HEK293 (cell line): ENCODE measurements around the gene PARD6G.

Experiments used
- KLF16 ChIP-seq: fragments of 450-650 bp; formaldehyde crosslinking; IDR thresholded peaks from 2 replicates; pipeline ENCODE4 v1.5.1; 2017; ENCODE audit warnings: missing biosample characterization, missing genetic modification characterization
- SP3 ChIP-seq: fragments of 450-650 bp; formaldehyde crosslinking; IDR thresholded peaks from 2 replicates; pipeline ENCODE4 v1.5.1; 2016; ENCODE audit warnings: missing biosample characterization, missing genetic modification characterization
- SP7 ChIP-seq: fragments of 450-650 bp; formaldehyde crosslinking; IDR thresholded peaks from 2 replicates; pipeline ENCODE4 v1.5.1; 2016; ENCODE audit warnings: missing biosample characterization, missing genetic modification characterization
- ZNF292 ChIP-seq: fragments of 450-650 bp; formaldehyde crosslinking; IDR thresholded peaks from 2 replicates; pipeline ENCODE4 v1.5.1; 2016; ENCODE audit warnings: low read depth, missing biosample characterization, missing genetic modification characterization, borderline replicate concordance
- ZNF571 ChIP-seq: fragments of 450-650 bp; formaldehyde crosslinking; IDR thresholded peaks from 2 replicates; pipeline ENCODE4 v1.5.0; 2017; ENCODE audit warnings: missing biosample characterization, missing genetic modification characterization
- ZNF664 ChIP-seq: fragments of 450-650 bp; formaldehyde crosslinking; IDR thresholded peaks from 2 replicates; pipeline ENCODE4 v1.5.1; 2016; ENCODE audit warnings: missing biosample characterization, missing genetic modification characterization
- ZNF785 ChIP-seq: fragments of 450-650 bp; formaldehyde crosslinking; IDR thresholded peaks from 2 replicates; pipeline ENCODE4 v1.5.1; 2016; ENCODE audit warnings: missing biosample characterization, missing genetic modification characterization
- TF ChIP-seq, protein P1 (sequence below): sonication (generic); formaldehyde crosslinking; IDR thresholded peaks from 2 replicates; pipeline ENCODE4 v1.8.1; 2022; ENCODE audit warnings: mild to moderate bottlenecking, moderate library complexity, missing genetic modification reagents
- TF ChIP-seq, protein P2 (sequence below): fragments of 450-650 bp; formaldehyde crosslinking; IDR thresholded peaks from 2 replicates; pipeline ENCODE4 v1.5.1; 2016; ENCODE audit warnings: missing biosample characterization, missing genetic modification characterization
- TF ChIP-seq, protein P3 (sequence below): fragments of 450-650 bp; formaldehyde crosslinking; IDR thresholded peaks from 2 replicates; pipeline ENCODE4 v1.5.1; 2016; ENCODE audit warnings: missing biosample characterization, missing genetic modification characterization, low read depth
- TF ChIP-seq, protein P4 (sequence below): fragments of 450-650 bp; formaldehyde crosslinking; IDR thresholded peaks from 2 replicates; pipeline ENCODE4 v1.5.1; 2017; ENCODE audit warnings: missing biosample characterization, missing genetic modification characterization
- TF ChIP-seq, protein P5 (sequence below): fragments of 450-650 bp; formaldehyde crosslinking; IDR thresholded peaks from 2 replicates; pipeline ENCODE4 v1.5.1; 2016; ENCODE audit warnings: missing biosample characterization, missing genetic modification characterization

DNA sequence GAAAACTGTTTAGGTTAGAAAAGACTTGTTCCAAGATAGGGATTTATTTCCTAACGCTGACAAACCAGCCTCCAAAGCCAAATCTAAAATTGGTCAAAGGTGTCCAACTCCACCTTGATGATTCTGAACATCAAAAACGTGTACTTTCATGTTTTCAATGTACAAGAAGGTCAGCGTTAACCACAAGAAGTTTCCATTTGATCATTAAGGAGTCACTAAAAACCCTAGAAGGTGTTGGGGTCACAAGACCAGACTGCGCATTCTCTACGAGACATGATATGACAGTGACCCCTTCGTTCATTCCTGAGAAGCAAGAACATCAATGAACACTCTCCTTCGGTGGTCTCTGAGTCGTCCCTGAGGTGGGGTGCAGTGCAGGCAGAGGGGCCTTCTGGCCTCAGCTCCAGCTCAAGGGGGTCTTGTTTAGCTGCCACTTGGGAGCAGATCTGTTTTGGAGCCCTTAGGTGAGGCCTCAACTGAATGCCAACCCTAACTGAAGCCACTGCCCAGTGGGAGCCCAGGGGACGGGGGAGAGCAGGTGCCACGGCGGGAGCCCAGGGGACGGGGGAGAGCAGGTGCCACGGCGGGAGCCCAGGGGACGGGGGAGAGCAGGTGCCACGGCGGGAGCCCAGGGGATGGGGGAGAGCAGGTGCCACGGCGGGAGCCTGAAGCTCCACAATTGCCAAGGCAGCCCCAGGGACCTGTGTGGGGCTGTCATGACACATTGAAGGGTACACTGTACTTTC, 55.2 kb downstream of the PARD6G start:
- TF ChIP-seq, protein P1, sequence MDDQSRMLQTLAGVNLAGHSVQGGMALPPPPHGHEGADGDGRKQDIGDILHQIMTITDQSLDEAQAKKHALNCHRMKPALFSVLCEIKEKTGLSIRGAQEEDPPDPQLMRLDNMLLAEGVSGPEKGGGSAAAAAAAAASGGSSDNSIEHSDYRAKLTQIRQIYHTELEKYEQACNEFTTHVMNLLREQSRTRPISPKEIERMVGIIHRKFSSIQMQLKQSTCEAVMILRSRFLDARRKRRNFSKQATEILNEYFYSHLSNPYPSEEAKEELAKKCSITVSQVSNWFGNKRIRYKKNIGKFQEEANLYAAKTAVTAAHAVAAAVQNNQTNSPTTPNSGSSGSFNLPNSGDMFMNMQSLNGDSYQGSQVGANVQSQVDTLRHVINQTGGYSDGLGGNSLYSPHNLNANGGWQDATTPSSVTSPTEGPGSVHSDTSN (CRISPR knock-in tag): no peak
- TF ChIP-seq, protein P2, sequence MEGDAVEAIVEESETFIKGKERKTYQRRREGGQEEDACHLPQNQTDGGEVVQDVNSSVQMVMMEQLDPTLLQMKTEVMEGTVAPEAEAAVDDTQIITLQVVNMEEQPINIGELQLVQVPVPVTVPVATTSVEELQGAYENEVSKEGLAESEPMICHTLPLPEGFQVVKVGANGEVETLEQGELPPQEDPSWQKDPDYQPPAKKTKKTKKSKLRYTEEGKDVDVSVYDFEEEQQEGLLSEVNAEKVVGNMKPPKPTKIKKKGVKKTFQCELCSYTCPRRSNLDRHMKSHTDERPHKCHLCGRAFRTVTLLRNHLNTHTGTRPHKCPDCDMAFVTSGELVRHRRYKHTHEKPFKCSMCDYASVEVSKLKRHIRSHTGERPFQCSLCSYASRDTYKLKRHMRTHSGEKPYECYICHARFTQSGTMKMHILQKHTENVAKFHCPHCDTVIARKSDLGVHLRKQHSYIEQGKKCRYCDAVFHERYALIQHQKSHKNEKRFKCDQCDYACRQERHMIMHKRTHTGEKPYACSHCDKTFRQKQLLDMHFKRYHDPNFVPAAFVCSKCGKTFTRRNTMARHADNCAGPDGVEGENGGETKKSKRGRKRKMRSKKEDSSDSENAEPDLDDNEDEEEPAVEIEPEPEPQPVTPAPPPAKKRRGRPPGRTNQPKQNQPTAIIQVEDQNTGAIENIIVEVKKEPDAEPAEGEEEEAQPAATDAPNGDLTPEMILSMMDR: no peak
- TF ChIP-seq SP3 (no peak), ZNF664 (no peak), ZNF571 (no peak), SP7 (tag by site-specific recombination) (no peak), ZNF292 (tag by site-specific recombination) (no peak), KLF16 (tag by site-specific recombination) (no peak), ZNF785 (tag by site-specific recombination) (no peak)
- TF ChIP-seq, protein P3, sequence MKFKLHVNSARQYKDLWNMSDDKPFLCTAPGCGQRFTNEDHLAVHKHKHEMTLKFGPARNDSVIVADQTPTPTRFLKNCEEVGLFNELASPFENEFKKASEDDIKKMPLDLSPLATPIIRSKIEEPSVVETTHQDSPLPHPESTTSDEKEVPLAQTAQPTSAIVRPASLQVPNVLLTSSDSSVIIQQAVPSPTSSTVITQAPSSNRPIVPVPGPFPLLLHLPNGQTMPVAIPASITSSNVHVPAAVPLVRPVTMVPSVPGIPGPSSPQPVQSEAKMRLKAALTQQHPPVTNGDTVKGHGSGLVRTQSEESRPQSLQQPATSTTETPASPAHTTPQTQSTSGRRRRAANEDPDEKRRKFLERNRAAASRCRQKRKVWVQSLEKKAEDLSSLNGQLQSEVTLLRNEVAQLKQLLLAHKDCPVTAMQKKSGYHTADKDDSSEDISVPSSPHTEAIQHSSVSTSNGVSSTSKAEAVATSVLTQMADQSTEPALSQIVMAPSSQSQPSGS (tag by site-specific recombination): no peak
- TF ChIP-seq, protein P4, sequence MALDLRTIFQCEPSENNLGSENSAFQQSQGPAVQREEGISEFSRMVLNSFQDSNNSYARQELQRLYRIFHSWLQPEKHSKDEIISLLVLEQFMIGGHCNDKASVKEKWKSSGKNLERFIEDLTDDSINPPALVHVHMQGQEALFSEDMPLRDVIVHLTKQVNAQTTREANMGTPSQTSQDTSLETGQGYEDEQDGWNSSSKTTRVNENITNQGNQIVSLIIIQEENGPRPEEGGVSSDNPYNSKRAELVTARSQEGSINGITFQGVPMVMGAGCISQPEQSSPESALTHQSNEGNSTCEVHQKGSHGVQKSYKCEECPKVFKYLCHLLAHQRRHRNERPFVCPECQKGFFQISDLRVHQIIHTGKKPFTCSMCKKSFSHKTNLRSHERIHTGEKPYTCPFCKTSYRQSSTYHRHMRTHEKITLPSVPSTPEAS (tag by site-specific recombination): no peak
- TF ChIP-seq, protein P5, sequence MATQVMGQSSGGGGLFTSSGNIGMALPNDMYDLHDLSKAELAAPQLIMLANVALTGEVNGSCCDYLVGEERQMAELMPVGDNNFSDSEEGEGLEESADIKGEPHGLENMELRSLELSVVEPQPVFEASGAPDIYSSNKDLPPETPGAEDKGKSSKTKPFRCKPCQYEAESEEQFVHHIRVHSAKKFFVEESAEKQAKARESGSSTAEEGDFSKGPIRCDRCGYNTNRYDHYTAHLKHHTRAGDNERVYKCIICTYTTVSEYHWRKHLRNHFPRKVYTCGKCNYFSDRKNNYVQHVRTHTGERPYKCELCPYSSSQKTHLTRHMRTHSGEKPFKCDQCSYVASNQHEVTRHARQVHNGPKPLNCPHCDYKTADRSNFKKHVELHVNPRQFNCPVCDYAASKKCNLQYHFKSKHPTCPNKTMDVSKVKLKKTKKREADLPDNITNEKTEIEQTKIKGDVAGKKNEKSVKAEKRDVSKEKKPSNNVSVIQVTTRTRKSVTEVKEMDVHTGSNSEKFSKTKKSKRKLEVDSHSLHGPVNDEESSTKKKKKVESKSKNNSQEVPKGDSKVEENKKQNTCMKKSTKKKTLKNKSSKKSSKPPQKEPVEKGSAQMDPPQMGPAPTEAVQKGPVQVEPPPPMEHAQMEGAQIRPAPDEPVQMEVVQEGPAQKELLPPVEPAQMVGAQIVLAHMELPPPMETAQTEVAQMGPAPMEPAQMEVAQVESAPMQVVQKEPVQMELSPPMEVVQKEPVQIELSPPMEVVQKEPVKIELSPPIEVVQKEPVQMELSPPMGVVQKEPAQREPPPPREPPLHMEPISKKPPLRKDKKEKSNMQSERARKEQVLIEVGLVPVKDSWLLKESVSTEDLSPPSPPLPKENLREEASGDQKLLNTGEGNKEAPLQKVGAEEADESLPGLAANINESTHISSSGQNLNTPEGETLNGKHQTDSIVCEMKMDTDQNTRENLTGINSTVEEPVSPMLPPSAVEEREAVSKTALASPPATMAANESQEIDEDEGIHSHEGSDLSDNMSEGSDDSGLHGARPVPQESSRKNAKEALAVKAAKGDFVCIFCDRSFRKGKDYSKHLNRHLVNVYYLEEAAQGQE (tag by site-specific recombination): no peak
